TTC549 (cell line): ENCODE data around the gene AMFR.

Experiments used
- FAIRE-seq: peaks from 2 replicates; lab custom pipeline; 2012; peaks lifted over from hg19 to GRCh38; lab: Jason Lieb, UNC

The AMFR gene

DNA sequence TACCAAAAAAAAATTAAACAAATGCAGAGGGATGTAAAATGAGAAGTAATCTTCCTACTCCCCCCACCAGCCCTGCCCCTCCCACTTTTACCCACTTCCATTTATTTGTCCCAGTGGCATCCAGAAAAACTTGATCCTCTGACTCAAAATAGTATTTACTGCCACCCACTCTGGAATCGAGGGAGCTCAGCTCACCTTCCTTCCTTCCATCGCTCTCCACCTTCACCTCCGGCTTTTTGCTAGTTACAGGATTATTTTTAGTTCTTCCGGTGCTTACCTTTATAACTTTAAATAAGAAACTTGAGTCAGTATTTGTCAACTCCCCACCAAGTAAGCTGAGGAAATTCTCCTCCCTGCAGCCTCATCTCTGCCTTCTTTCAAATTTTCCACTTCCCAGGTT lies 94.9 kb downstream of the AMFR start:
- no peak for FAIRE-seq

DNA sequence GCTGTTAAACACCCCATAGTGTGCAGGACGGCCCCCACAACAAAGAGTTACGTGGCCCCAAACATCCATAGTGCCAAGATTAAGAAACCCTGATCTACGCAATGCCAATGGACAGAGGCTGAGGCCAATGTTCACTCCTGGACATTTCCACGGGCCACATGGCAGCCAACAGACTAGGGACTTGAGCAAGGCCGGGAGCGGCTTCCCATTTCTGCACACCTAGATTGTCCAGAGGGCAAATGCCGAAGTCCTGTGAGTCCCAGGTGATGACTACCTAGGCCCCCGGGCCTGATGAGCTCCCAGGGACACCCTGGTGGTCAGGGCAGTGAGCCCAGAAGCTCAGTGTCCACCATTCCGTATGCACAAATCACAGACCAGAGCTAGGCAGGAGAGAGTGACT lies 95.5 kb downstream of the AMFR start:
- FAIRE-seq: no peak

DNA sequence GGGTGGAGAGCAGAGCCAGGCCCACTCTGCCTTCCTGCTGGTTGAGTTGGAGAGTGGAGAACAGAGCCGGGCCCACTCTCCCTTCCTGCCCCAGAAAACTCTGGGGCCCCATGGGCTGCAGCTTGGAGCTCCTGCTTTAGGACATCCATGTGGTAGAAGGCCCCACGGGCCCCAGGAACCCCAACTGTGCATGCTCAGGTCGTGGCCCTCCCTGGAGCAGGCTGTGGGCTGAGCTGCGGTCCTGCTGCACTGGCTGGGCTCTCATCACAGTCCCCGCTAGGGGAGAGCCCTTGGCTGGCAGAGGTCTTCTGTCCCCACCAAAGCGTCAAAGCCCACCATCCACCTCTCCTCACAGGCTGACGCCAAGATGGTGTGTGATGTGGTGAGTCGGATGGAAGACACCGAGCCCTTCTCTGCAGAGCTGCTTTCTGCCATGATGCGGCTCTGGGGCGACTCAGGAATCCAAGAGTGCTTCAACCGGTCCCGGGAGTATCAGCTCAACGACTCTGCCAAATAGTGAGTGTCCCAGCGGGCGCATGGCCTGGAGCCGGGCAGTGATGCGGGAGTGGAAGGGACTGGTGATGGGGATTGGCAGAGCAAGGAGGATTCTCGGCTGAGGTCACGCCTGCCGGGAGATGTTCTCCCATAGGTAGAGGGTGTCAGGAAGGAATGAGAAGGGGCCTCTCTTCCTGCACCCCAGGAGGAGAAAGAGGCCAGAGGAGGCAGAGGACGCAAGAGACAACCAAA lies 96.9 kb downstream of the AMFR start:
- FAIRE-seq: no peak

DNA sequence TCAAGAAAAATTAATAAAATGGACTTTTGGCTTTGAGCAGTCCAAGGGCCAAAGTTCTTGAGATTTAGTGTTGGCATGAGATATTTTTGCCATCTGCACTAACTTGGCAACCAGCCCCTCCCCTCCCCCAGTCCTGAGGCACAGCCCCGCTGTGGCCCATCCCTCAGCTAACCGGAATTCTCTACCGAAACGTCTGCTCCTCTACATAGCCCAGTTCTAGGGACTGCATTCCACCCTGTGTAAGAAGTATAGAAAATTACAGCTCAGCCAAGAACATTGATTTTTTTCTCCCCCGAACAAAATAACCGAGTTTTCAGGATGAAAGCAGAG lies 97.5 kb downstream of the AMFR start:
- no peak for FAIRE-seq

DNA sequence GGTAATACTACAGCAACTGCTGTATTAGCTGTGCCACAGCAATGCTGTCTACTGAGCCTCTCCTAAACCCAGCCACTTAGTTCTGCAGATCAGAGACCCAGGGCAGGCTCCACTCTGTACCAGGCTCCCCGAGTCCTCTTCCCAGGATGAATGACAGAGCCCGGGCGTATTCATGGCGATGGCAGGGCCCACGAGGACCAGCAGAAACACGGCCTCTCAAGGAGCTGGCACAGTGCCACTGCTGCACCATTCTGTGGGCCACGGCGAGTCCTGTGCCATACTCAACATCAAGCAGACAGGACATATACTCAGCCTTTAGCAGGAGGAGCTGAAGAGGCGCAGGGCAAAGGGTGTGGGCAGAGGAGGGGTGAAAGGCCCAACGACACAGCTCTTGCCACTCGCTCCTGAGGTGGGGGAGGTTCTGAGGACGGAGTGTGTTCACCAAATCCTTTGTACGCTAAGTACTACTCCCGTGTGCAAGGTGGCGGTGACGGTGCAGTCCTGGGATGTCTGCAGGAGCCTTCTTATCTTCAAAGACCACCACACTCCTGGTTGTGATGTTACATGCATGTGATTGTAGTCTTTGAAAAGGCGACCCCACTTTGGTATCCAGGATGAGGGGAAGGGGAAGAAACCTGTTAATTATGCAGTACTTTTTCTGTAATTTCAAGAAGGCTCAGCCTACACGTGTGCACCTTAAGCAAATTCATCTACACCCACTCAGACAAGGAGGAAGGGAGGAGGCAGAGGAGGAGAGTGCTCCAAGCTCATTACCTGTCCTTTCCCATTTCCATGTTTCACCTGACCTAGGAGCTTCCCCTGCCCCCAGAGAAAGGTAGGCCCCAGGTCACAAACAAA lies 98.0 kb downstream of the AMFR start:
- no peak for FAIRE-seq

DNA sequence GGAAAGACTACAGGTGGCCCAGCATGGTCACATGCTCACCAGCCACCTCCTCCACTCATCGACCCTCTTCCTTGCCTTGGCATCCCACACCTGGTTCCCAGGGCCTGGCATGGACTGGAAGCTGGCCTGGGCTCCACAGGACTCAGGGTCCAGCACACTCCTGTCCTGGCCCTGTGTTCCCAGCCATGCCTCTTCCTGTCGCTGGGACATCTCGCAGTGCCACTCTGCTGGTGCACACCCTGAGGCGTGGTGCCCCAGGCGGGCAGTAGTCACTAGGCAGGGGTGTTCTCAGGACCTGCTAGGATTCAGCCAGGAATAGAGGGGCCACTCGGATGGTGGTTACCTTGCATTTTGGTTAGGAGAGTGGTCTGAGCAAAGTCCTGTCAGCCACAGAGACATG lies 99.4 kb downstream of the AMFR start:
- no peak for FAIRE-seq

DNA sequence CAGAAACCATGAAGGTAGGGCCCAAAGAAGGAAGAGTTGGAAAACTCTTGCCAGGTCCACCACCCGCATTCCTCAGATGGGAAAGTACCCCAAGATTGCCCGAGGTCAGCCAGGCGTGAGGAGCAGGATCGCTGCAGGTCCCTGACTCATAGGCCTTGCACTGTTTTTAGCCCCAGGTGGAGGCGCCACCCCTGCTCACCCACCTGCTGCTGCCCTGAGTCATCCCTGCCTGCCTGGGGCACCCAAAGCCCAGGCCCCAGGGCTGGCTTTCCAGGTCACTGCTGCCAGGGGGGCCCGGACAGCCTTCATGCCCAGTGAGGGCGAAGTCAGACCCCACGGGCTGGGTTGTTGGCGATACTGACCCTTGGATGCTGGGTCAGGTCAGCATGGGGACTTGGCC lies 100.9 kb downstream of the AMFR start:
- no peak for FAIRE-seq

DNA sequence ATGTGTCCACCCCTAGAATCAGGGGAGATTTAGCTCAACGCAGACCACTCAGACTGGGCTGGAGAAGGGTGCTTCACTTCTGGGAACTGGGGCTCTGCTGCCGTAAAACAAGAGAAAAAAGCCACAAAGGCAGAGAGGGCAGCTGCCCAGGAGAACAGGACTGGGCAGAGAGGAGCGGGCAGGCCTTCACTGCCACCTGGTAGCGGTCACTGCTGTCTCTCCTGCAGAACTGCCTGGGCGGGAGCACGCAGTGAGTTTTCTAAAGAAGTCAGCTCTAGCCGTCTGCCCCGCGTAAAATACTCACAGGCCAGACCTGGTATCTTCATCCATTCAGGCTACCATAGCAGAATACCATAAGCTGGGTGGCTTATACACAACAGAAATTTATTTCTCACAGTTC lies 103.8 kb downstream of the AMFR start:
- FAIRE-seq: no peak

DNA sequence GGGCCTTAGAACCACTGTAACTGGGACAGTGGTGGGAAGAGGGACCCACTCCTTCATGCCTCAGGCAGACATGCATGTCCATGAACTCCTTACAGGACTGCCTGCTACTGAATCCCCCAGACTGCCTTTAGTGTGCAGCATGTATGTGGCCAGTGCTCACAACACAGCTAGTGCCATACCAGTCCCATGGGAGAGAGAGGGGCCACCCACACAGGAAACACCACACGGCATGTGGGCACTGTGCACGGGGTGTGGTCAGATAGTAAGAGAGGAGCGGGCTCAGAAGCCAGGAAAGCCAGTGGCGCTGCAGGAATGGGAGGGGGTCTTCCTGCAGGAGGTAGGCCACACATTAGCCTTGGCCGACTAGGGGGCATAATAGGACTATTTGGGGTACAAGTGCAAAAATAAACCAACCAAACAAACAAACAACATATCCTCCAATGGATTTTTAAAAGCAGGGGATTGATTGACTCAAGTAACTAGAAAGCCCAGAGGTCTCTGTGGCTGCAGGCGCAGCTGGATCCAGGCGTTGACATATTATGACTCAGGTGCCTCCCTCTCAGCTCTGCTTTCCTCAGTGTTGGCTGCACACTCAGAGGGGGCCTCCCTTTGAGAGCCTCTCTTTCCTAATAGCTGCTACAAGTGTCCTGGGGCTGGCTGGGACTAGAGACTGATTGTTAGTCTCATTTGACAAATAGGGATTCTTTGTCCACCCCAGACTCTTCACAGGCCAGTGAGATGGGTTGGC lies 104.4 kb downstream of the AMFR start:
- no peak for FAIRE-seq

DNA sequence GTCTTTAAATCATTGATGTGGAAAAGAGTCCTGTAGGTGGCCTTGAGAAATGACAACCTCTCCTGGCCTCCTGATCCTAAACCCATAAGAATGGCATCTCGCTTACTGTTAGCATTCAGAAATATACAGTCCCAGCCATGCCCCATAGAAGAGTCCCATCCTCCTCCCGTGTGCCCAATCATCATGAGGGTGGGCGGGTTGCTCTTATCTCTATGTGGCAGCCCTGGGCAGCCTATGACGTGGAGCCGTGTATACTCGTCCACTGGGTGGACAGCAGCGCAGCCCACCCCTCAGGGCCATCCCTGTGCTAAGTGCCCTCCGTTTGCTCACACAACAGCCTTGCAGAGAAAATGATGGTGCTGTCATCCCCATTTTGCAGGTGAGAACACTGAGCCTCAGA lies 105.3 kb downstream of the AMFR start:
- FAIRE-seq: no peak

DNA sequence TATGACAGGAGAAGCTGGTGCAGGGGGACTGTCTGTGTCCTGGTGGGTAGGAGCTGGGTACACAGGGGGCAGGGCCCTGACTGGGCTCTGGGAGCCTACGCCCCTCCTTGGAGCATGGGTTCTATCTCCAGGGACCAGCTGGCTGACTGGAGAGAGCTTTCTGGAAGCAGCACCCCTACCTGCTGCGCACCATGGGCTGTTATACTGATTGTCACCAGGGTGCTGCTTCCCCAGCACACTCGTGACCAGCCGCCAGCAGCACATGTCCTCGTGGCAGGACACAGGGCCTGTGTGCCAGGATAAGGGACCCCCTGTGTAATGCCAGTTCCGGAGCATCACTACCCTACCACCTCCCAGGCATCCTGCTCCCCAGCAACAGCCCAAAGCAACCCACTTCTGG lies 106.0 kb downstream of the AMFR start:
- FAIRE-seq: no peak

DNA sequence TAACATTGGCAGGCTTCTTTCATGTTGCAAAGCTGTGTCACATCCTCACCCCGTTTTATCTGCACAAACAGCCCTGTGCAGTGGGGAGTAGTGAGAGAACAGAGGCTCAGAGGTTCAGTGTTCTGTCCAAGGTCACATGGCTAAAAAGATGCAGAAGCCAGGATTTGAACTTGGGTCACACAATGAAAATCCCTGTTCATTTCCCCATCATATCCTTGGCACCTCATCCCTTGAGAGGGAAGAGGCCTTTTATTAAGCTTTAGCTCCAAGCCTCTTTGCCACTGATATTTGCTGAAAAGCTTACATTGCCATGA lies 106.6 kb downstream of the AMFR start:
- no peak for FAIRE-seq

DNA sequence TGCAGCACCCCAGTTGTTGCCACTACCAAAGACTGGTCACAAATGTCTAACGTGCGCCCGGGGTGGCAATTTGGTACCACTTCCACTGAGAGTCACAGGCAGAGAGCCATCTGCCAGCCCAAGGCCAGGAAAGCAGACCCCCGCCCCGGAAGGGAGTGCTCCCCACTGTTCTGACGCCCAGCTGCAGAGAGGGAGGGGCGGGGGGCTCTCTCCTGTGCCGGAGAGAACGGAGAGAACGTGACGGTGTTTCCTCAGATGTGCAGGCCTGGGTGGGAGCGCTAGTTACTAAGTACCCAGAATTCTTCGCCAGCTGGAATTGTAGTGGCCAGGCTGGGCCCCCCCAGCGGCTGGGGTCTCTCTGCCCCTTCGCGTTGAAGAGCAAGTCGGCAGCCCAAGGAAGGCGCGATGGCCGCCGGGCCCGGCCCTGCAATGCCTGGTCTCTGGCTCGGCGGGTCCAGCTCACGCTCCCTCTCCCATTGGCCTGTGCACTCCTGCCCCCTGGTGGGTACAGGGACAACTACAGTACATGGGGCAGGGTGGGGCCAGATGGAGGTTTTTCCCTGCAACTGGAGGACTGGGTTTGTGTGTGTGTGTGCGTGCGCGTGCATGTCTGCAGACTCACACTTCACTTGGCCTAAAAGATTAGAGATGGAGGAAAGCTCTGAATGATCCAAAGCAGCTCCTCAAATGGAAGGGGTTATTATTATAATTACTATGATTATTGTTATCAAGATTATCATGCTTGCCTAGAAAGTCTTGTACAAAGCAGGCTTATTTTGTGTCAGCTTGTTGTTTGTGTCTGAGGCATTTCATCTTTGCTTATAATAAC lies 107.1 kb downstream of the AMFR start:
- FAIRE-seq: no peak

DNA sequence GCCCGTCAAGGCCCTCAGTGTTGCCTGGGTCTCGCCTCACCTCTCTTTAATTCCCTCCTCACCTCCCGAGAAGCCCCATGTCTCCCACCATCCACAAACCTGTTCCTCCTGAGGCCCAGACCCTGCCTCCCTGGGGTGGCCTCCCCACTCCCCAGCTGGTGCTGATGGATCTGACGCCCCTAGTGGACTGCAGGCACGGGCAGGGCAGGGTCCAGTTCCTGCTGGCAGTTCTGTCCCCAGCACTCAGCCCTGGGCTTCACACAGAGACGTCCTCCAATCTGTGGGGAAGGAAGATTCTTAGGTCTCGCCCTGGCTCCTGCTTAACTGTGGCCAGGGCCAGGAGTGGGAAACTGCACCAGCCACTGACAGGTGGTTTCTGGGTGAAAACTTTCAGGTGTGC lies 108.8 kb downstream of the AMFR start:
- FAIRE-seq: no peak

DNA sequence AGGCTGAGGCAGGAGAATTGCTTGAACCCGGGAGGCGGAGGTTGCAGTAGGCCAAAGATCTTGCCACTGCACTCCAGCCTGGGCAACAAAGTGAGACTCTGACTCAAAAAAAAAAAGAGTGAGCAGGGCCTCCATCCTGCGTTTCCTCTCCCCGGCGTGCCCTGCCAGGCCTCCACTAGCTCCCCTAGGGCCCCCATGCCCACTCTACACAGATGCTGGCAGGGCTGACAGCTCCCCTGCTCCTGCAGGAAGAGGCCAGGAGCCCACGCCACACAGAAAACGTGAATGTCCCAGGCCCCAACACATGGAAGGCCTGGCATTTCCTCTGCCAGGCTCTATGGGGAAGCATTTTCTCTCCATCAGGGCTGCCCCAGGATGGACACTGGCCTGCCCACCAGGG lies 109.4 kb downstream of the AMFR start:
- FAIRE-seq: no peak

DNA sequence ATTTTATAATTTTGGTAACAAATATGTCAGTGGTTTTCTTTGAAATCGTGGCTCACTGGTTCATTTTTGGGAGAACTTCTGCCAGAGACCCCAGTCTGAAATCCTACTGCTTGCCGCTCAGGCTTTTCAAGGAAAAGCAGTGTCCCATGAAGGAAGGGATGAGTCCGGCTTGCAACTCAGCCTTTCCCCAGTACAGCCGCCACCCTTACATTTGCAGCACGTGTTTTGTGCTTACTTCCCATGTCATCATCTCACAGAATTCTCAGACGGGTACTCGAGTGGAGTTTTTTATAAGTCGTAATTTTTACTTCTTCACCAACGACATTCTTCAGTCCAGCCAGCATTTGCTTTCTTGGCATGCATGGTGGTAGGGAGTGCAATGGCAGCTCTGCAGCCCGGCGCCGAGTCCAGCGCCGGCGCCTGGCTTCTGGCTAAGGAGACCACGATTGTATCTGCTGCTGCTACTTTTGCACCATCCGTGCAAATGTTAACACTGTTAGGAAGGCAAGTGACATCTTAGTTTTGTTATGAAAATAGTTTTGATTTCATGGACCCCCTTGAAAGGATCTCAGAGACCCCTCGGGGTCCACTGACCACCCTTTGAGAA lies 111.0 kb downstream of the AMFR start:
- no peak for FAIRE-seq

DNA sequence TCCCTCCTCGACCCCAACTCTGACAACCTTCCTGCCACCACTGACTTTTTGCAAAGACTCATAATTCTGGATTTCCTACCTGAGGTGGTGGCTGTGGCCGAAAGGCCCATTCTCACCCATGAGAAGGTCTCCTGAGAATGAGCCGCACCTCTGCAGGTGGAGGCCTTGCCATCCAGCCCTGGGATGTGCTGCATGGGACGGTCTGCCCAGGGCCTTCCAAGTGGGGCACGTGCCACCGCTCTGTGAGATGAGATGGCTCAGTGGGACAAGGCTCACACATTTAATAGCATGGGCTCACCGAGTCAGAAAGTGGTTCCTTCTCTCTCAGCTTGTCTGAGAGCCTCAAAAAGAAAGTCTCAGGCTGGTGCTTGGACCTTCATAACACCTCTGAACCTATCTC lies 112.8 kb downstream of the AMFR start:
- FAIRE-seq: no peak

DNA sequence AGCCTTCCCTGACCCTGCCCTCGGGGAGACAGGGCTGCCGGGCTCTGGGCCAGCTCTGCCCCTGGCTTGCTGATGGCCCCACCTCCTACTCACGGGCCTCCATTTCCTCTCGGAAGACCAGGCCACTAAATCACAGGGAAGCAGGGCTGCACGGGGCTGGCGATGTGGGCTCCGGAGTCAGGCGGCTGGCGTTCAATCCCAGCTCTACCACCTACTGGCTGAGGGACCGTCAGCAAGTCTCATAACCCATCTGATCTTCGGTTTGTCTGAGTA lies 113.4 kb downstream of the AMFR start:
- no peak for FAIRE-seq
